ENCODE data around the gene EDRF1.
"Not testable (repeated sequence)": the region's sequence is repeated elsewhere in the genome, so short reads cannot be mapped to it uniquely, and the experiment has no call there.

The EDRF1 gene, protein sequence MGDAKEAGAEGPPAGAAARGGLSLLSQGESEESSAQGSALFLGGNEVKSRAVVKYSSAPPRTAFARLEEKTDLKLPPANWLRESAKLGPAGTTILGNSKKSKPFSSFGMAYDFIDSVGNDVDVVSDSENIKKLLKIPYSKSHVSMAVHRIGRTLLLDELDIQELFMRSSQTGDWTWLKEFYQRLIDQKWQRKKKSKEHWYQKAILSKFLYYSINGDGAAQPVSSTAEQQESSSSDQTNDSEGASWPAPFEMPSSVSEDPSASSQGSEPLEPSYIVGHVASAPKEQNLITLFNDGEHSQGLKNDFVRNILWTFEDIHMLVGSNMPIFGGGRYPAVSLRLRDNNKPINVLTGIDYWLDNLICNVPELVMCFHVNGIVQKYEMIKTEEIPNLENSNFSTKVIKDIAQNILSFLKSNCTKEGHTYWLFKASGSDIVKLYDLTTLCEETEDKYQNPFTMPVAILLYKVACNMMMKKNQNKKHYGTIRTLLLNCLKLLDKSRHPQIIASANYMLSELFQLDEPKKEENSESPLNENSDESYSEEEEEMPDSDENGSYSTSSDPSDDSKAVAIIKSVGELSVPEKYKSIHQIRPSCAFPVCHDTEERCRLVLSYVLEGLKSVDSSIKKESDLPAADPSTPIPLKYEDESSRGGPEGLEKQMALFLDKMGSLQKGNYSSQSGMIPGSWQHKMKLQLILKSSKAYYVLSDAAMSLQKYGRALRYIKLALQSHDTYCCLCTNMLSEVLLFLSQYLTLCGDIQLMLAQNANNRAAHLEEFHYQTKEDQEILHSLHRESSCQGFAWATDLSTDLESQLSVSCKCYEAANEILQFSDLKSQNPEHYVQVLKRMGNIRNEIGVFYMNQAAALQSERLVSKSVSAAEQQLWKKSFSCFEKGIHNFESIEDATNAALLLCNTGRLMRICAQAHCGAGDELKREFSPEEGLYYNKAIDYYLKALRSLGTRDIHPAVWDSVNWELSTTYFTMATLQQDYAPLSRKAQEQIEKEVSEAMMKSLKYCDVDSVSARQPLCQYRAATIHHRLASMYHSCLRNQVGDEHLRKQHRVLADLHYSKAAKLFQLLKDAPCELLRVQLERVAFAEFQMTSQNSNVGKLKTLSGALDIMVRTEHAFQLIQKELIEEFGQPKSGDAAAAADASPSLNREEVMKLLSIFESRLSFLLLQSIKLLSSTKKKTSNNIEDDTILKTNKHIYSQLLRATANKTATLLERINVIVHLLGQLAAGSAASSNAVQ

GRCh38 chr10:125719173-125720001, at the start of gene EDRF1:
EDRF1 (plus strand) TSS chr10:125719709; CDS start chr10:125719808, 99 bp downstream.
- peak; percentile 55 for DNase-seq (ENCODE audit: low spot score)

GRCh38 chr10:125672884-125673283, 46.6 kb upstream of the EDRF1 start:
- DNase-seq (ENCODE audit: low spot score), result no peak

DNA sequence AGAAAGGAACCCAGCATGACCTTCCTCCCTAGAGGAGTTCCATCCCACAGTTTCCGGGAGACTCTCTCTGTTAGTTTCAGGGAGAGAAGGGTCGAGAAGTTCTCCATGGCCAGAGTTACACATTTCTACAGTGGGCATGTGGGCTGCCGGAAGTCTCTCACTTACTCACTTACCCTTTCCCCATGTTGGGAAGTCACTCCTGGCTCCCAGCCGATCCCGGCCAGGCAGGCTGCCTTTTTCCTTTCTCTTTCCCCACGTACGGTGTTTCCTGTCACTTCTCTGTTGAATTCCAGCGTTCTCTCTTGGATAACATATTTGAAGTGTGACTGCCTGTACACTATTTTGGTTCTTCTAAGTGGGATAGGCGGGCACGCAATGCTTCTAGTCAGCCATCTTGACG, 40.1 kb upstream of the EDRF1 start:
- DNase-seq (ENCODE audit: low spot score), result no peak

GRCh38 chr10:125683063-125683462, 36.4 kb upstream of the EDRF1 start, which contains the start of gene TEX36:
TEX36 (minus strand) TSS chr10:125683163; CDS start chr10:125682989, 174 bp downstream.
- DNase-seq (ENCODE audit: low spot score), result no peak

GRCh38 chr10:125683821-125684220, 35.7 kb upstream of the EDRF1 start:
- DNase-seq (ENCODE audit: low spot score), result no peak

- DNase-seq (ENCODE audit: low spot score), result no peak
These were observed 34.9 kb upstream of the EDRF1 start for GRCh38 chr10:125684581-125684980.

DNA sequence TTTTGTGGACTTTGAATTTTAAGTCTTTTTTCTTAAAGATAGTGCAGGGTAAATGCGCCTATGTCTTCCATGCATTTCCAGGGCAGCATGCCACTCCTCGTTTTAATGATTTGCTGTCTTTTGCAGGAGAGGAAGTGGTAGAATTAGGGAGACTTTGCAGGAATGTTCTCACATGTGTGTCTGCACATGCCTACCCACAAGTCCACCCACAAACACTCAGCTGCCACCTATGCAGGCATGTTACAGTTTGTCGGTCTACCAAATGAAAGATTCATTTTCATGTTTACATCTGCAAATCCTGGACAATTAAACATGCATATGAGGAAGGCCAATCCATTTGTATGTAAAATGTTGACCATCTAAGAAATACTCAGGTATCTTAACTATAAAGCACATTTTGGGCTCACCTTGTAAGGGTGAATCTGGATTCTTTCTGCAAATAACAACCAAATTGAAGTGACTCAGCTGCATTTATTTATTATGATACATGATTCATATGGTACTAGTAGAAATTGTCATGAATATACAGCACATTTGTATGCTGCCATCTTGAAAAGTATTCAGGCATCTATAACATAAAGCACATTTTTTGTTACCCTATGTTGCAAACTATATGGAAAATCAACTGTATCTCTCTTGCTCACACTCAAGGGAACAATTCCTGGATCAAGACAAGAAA, 31.9 kb upstream of the EDRF1 start:
- no peak for DNase-seq (ENCODE audit: low spot score)

DNA sequence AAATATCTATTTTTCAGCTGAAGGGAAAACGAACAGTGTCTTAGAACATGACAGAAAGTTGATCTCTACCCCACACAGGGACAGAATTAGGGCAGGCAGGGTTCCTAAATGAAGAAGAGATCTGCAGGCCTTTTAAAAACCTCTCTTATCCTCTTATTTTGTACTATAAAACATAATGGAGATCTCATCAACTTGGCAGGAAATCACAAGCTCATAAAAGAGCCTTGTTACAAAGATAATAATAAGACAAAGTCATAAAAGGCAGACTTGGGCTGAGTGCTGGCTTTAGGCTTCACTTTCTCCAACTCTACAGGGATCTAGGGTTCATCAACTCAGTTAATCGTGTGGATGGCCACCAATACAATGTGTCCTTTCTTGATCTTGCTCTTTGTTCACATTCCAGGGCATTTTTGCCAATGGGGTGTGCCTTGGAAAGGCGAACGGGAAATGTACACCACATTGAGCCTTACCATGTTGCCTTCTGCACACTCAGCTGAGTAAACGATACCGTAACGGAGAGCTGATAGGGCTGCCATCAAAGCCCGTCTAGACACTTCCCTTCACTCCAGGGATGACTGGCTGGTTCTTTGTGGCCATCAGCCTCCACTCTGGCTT, 29.4 kb upstream of the EDRF1 start:
- no peak for DNase-seq (ENCODE audit: low spot score)

GRCh38 chr10:125691160-125691981, 28.1 kb upstream of the EDRF1 start:
- no peak for DNase-seq (ENCODE audit: low spot score)

GRCh38 chr10:125692196-125692595, 27.3 kb upstream of the EDRF1 start:
- no peak for DNase-seq (ENCODE audit: low spot score)

DNA sequence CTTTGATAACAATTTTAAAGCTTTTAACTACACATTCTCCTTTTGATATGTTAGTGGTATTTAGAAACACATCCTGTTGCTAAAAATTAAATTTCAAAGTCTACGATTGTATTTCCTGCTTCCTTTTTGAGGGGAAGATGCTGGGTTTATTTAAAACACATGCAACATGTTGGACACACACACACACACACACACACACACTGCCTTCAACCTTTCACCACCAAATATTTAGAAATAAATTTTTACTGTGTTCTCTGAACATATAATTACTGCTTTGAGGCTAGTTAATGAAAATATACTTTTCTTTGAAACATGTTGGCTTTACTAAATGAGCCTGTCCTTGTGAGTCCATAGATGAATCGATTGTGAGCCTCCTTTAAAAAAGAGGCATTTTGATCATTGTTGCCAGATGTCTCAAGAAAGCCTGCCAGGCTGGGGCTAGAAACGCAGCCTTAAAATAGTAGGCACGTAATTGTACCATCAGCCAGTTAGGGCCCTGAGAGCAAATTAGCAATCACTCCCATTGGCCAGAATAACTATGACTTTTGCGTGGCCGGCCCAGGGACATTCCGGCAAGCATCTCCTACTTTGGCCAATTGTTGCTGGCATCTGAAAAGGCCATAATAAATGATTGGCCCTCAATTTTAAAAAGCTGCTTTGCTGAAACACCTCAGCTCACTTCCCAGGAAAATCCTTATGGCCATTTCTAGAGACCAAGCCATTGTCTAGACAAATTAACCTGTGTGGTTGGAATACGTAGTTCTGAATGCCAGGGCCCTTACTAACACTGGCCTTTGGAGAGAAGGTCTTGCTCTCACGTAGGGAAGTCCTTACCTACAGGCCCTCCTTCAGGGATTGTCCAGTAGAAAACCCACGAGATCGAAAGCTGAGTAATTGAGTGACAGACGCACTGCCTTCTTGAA, 26.6 kb upstream of the EDRF1 start:
- DNase-seq (ENCODE audit: low spot score), result no peak

DNA sequence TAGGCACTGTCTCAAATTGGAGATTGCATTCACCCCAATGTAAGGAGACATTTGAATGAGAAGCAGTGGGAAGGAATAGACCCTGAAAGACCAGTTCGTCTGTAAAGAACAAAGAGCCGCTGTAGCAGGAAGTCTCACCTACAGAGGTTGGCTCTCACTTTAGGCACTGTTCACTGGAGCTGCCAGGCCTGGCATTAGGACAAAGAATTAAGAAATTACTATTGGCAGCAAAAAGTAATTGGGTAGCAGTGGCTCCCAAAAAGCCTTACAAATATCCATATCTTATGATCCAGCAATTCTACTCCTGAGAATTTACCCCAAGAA, 26.0 kb upstream of the EDRF1 start:
- no peak for DNase-seq (ENCODE audit: low spot score)

DNA sequence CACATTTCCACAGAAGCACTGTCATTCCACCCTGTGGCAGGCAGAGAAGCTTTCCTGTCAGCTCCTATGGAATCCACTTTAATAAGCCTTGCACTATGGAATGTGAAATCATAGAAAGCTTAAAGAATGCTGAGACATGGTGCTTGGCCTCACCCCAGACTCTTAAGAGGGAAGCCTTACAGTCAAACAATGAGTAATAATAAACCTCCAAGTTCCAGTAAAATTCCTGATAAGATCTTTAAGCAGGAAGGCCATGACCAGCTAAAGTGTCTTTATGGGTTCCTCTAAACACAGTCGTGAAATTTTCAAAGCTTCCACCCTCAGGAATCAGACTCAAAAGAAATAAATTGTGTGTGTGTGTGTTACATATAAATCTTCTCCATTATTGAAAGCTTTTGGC, 24.6 kb upstream of the EDRF1 start:
- no peak for DNase-seq (ENCODE audit: low spot score)

- DNase-seq (ENCODE audit: low spot score), result not testable (repeated sequence)
These were observed 22.6 kb upstream of the EDRF1 start for GRCh38 chr10:125696884-125697283.

DNA sequence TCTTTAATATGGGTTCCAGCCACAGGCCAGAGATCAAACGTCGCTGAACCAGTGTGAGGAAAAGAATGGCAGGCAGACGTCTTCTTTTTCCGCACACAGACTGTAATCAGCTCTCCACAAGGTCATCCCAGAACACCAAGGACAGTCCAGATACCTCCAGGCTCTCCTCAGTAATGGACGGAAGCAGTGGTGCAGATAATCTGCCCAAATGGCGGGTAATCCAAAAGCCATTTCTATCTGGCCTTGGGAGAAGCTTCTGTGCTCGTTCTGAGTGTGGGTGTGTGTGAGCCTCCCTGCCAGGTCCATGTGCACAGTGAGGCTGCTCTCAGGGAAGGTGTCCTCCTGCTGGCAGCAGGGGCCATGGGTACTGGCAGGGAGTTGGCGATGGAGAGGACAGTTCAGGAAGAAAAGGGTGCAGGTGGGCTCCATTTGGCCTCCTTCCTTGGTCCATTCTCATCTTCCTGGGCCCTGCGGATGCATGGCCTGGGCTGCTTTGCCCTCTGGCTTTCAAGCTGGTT, 21.0 kb upstream of the EDRF1 start:
- no peak for DNase-seq (ENCODE audit: low spot score)

DNA sequence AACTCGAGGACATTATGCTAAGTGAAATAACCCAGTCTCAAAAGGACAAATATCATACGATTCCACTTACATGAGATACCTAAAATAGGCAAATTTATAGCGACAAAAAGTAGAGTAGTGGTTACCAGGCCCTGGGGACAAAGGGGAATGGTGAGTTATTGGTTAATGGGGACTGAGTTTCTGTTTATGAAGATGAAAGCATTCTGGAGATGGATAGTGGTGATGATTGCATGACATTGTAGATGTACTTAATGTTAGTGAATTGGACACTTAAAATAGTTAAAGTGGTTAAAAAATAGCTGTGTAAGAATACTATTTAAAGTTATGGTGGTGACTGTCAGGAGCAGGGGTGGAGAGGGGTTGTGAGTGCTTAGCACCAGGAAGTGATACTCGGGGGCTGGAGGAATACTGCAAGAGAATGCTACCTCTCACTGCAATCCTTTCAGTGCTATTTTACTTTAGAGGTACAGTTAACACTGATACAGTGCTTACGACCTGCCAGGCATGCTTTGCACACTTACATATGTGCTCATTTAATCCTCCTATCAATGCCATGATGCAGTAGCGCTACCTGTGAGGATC, 19.9 kb upstream of the EDRF1 start:
- DNase-seq (ENCODE audit: low spot score), result no peak

DNA sequence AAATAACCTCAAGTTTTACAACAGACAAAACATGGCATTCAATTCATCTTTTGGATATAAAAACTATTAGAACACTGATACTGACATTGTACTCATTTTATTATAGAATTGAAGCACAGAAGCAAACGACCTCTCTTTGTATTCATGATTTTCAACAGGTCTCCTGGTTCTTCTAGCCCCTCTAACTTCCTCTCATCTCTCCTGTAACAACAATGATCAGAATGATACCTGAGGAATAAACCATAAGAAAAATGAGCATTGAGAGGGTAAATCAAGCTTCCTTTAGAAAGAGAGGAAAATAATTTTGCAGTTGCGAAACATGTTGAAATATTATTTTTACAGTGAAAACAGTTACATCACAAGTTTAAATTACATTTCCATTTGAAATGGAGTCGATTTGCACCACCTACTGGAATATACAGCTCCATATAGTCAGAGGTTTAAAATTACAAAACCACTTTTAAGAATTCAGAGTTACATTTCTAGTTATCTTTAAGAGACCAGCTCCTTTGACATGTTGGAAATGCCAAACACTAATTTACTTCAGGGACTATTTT, 19.1 kb upstream of the EDRF1 start:
- DNase-seq (ENCODE audit: low spot score), result no peak
